IPS DF 6.9 (cell line): ENCODE measurements around the gene PARD3B.
"Not testable (repeated sequence)": the region's sequence is repeated elsewhere in the genome, so short reads cannot be mapped to it uniquely, and the experiment has no call there.

Experiments
- DNase-seq: peaks from one replicate; pipeline ENCODE4 v3.0.0-alpha.2; 2013; ENCODE audit warnings: low read depth, low spot score
- H3K27ac ChIP-seq: one replicate; pipeline ENCODE4 v1.5.1; 2013; ENCODE audit warnings: low read length, control low read depth
- H3K27me3 ChIP-seq: 2 replicates; pipeline ENCODE4 v1.6.1; 2013; ENCODE audit warnings: mild to moderate bottlenecking, low read length; ENCODE audit not compliant: control insufficient read depth, insufficient read depth
- H3K36me3 ChIP-seq: 2 replicates; pipeline ENCODE4 v1.6.1; 2013; ENCODE audit warnings: low read length; ENCODE audit not compliant: control insufficient read depth, insufficient read depth
- H3K4me1 ChIP-seq: 2 replicates; pipeline ENCODE4 v1.6.1; 2013; ENCODE audit warnings: low read length; ENCODE audit not compliant: control insufficient read depth, insufficient read depth
- H3K4me3 ChIP-seq: 2 replicates; pipeline ENCODE4 v1.5.1; 2013; ENCODE audit warnings: mild to moderate bottlenecking, low read length
- H3K9me3 ChIP-seq: 2 replicates; pipeline ENCODE4 v1.6.1; 2013; ENCODE audit warnings: low read length, inconsistent platforms; ENCODE audit not compliant: control insufficient read depth, insufficient read depth
- WGBS: extraction: QIAGEN DNeasy Blood & Tissue Kit; methylation state at CpG from one replicate; pipeline ENCODE4 v1.1.7; 2013; ENCODE audit warnings: mixed read lengths, missing lambda C conversion rate; ENCODE audit not compliant: insufficient read length, insufficient coverage; 5-methylcytosine and 5-hydroxymethylcytosine counted together

The PARD3B gene

DNA sequence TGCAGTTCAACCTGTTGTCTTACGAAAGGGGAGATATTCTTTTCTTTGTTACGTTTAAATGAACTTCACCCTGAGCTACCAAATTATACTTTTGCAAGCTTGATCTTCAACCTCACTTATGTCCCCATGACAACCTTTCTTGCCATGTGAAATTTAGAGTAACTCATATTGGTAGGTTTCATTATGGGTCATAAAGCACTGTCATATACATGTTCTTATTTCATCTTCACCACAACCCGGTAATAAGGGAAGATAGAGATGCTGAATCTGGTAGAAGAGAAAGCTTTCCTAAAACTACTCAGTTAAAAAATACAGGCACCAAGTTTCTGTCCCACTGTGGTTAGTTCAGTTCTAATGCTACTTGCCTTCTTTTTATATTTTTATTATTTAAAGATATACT lies 928.5 kb downstream of the PARD3B start:
- Histone ChIP-seq H3K27ac (no peak overlapping the region), H3K4me3 (no peak overlapping the region), H3K9me3 (no peaks in the 10 kb centered on the region), H3K36me3 (no peaks in the 10 kb centered on the region), H3K27me3 (no peaks in the 10 kb centered on the region), H3K4me1 (no peaks in the 10 kb centered on the region; the same call in 1 of the 2 replicates)
- WGBS: no CpG with 5 or more reads among the region's 3 CpGs
- no peak for DNase-seq

- no peaks in the 10 kb centered on the region for H3K9me3 ChIP-seq
- no peak overlapping the region for H3K4me3 ChIP-seq
- no peaks in the 10 kb centered on the region for H3K36me3 ChIP-seq
- H3K4me1 ChIP-seq: no peaks in the 10 kb centered on the region; the same call in 1 of the 2 replicates
- H3K27ac ChIP-seq: no peak overlapping the region
- no peaks in the 10 kb centered on the region for H3K27me3 ChIP-seq
- no peak for DNase-seq
- no CpG with 5 or more reads among the region's 6 CpGs for WGBS
Observed at GRCh38 chr2:205474741-205475415, 929.6 kb downstream of the PARD3B start.

DNA sequence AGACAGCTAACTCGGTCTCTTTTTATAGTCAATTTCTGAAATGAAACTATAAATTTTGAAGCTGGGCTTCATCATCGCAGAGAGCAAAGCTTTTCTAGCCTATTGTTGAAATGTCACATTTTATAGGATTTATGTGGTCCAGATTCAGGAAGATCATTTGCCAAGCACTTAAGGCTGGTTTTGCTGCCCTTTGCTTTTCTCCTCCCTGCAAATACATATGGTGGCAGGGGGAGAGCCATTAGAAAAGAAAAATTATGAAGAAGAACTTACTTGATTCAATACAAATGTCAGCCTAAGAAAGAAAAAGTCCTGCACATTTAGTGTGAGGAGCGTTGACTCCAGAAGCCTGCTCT lies 930.1 kb downstream of the PARD3B start:
- Histone ChIP-seq H3K27ac (no peak overlapping the region), H3K36me3 (no peaks in the 10 kb centered on the region), H3K27me3 (no peaks in the 10 kb centered on the region), H3K4me1 (no peaks in the 10 kb centered on the region; the same call in 1 of the 2 replicates), H3K9me3 (no peaks in the 10 kb centered on the region), H3K4me3 (no peak overlapping the region)
- no CpG with 5 or more reads among the region's 3 CpGs for WGBS
- no peak for DNase-seq

GRCh38 chr2:205477016-205477705 lies 931.9 kb downstream of the PARD3B start:
- no peak for DNase-seq
- Histone ChIP-seq H3K27me3 (no peaks in the 10 kb centered on the region; the same call in 1 of the 2 replicates), H3K4me3 (no peak overlapping the region), H3K36me3 (no peaks in the 10 kb centered on the region), H3K9me3 (no peaks in the 10 kb centered on the region), H3K27ac (no peak overlapping the region), H3K4me1 (peaks cover 8% of the 10 kb centered on the region; the same call in 1 of the 2 replicates)
- WGBS: no CpG with 5 or more reads among the region's 3 CpGs

- H3K4me3 ChIP-seq: no peak overlapping the region
- no CpG with 5 or more reads among the region's 5 CpGs for WGBS
- DNase-seq: no peak
Observed at GRCh38 chr2:205481861-205482260, 936.6 kb downstream of the PARD3B start.

DNA sequence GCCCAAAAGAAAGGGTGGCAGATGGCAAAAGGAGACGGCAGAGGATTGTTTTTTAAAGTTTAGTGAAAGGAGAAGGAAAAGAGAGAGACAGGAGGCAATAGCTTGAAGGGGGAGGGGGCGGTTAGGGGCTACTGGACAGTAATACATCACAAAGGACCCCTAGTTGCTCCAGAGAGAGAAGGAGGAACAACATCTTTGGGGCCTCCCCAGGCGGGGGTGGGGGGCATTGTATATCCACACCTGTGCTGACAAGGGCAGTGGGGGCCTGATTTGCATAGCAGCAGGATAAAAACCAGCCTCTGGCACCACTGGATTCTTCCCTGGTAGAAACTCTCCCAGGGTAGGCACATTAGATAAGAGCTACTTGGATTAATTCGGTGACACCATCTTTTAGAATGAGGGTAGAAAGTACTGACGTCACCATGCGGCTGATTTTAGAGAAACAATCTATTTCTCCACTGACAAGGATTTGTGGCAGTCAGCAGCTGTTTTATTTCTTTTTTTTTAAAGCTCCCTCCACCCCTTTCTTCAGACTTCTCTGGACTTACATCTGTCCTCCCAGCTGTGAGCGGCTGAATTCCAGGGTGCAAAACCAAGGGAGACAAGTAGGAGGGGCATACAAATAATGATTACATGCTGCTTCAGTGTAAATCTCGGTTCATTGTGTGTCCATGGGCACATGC lies 937.3 kb downstream of the PARD3B start:
- Histone ChIP-seq H3K9me3 (no peaks in the 10 kb centered on the region), H3K27ac (peak overlapping the region; percentile 96), H3K4me3 (no peak overlapping the region), H3K27me3 (no peaks in the 10 kb centered on the region; the same call in 1 of the 2 replicates), H3K4me1 (peaks cover 9% of the 10 kb centered on the region; the same call in 1 of the 2 replicates), H3K36me3 (no peaks in the 10 kb centered on the region)
- no CpG with 5 or more reads among the region's 8 CpGs for WGBS
- peak; percentile 48 for DNase-seq

More at GRCh38 chr2:205481861-205482260, 936.6 kb downstream of the PARD3B start:
- Histone ChIP-seq H3K9me3 (no peaks in the 10 kb centered on the region), H3K36me3 (no peaks in the 10 kb centered on the region), H3K27me3 (no peaks in the 10 kb centered on the region; the same call in 1 of the 2 replicates), H3K4me1 (peaks cover 9% of the 10 kb centered on the region; the same call in 1 of the 2 replicates), H3K27ac (peak overlapping the region; percentile 96)

- Histone ChIP-seq H3K27ac (no peak overlapping the region), H3K27me3 (no peaks in the 10 kb centered on the region; the same call in 1 of the 2 replicates), H3K4me1 (peaks cover 9% of the 10 kb centered on the region; the same call in 1 of the 2 replicates), H3K9me3 (no peaks in the 10 kb centered on the region), H3K36me3 (no peaks in the 10 kb centered on the region), H3K4me3 (no peak overlapping the region)
- DNase-seq: no peak
Observed at GRCh38 chr2:205483095-205483494, 937.8 kb downstream of the PARD3B start.

GRCh38 chr2:205484215-205484614 lies 938.9 kb downstream of the PARD3B start:
- Histone ChIP-seq H3K9me3 (no peaks in the 10 kb centered on the region), H3K27ac (no peak overlapping the region), H3K36me3 (no peaks in the 10 kb centered on the region), H3K4me1 (peaks cover 9% of the 10 kb centered on the region; the same call in 1 of the 2 replicates), H3K27me3 (no peaks in the 10 kb centered on the region; the same call in 1 of the 2 replicates), H3K4me3 (no peak overlapping the region)
- DNase-seq: no peak
- no CpG with 5 or more reads among the region's 2 CpGs for WGBS

- Histone ChIP-seq H3K27ac (no peak overlapping the region), H3K9me3 (no peaks in the 10 kb centered on the region), H3K4me3 (no peak overlapping the region), H3K27me3 (no peaks in the 10 kb centered on the region; the same call in 1 of the 2 replicates), H3K36me3 (no peaks in the 10 kb centered on the region), H3K4me1 (peaks cover 9% of the 10 kb centered on the region; the same call in 1 of the 2 replicates)
- DNase-seq: no peak
- WGBS: no CpG with 5 or more reads among the region's 4 CpGs
Observed at GRCh38 chr2:205484764-205485163, 939.5 kb downstream of the PARD3B start.

GRCh38 chr2:205493528-205493927 lies 948.3 kb downstream of the PARD3B start:
- H3K27me3 ChIP-seq, H3K36me3 ChIP-seq, DNase-seq, H3K27ac ChIP-seq, H3K4me3 ChIP-seq, H3K4me1 ChIP-seq, H3K9me3 ChIP-seq: not testable (repeated sequence)
- WGBS: 100% methylated on average over 1 of the region's 2 CpGs
